ENCODE results near the gene LSM3. TPM values are rescaled to one million over a fixed set of nuclear protein-coding genes. Genes with fewer than 3 reads are reported as not detected.

Gene LSM3
- total RNA-seq, 4 donors from 2014 or later: 11.6 to 16.8 (median 14.2) TPM

DNA sequence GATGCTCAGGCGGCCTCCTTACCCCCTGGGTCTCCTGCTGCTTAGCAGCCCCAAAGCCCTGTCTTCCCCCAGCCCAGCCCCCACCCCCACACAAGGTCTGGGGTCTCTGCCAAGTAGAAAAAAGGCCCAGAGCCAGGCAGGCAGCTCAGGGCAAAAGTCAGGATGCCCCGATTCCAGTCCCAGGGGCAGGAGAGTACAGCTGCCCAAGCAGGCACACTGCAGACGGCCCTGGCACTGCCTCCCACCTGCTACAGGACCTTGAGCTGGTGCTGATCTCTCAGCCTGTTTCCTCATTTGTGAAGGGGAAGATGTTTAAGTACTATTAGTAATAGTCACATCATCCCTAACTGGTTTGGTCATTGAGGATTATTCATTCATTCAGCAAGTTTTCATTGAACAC is 41.2 kb upstream of the LSM3 start:
- peak; percentile 1 to 35 for ATAC-seq
- no peak overlapping the region for H3K4me3 ChIP-seq
- H3K27me3 ChIP-seq: no peaks in the 10 kb centered on the region
- H3K4me1 ChIP-seq: peaks cover 19 to 37% of the 10 kb centered on the region in 2 donors
- intact Hi-C loops (cut with DNase I; ENCODE audit: low total_unique reads): no loop called here
- TF ChIP-seq, protein P1, sequence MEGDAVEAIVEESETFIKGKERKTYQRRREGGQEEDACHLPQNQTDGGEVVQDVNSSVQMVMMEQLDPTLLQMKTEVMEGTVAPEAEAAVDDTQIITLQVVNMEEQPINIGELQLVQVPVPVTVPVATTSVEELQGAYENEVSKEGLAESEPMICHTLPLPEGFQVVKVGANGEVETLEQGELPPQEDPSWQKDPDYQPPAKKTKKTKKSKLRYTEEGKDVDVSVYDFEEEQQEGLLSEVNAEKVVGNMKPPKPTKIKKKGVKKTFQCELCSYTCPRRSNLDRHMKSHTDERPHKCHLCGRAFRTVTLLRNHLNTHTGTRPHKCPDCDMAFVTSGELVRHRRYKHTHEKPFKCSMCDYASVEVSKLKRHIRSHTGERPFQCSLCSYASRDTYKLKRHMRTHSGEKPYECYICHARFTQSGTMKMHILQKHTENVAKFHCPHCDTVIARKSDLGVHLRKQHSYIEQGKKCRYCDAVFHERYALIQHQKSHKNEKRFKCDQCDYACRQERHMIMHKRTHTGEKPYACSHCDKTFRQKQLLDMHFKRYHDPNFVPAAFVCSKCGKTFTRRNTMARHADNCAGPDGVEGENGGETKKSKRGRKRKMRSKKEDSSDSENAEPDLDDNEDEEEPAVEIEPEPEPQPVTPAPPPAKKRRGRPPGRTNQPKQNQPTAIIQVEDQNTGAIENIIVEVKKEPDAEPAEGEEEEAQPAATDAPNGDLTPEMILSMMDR (IDR thresholded peaks at IDR 0.05 in 4 of 5, conservative IDR thresholded peaks at IDR 0.05 in 1 of 5): no peak
- no peak for TF ChIP-seq POLR2A (IDR thresholded peaks at IDR 0.05)
- in situ Hi-C loops (cut with MboI; ENCODE audit: low sequenced_read_pairs in 4 of 4): loop anchor here in 1 of 4 donors (25.0 kb wide), 1 partner anchor 925 kb away; the partner anchor contains the start of gene MRPS25
- no peak for DNase-seq
- no peaks in the 10 kb centered on the region for H3K9me3 ChIP-seq
- H3K36me3 ChIP-seq: peaks cover 0 to 88% of the 10 kb centered on the region in 2 donors
- peak overlapping the region; percentile 89 to 97 (median 93) for H3K27ac ChIP-seq

DNA sequence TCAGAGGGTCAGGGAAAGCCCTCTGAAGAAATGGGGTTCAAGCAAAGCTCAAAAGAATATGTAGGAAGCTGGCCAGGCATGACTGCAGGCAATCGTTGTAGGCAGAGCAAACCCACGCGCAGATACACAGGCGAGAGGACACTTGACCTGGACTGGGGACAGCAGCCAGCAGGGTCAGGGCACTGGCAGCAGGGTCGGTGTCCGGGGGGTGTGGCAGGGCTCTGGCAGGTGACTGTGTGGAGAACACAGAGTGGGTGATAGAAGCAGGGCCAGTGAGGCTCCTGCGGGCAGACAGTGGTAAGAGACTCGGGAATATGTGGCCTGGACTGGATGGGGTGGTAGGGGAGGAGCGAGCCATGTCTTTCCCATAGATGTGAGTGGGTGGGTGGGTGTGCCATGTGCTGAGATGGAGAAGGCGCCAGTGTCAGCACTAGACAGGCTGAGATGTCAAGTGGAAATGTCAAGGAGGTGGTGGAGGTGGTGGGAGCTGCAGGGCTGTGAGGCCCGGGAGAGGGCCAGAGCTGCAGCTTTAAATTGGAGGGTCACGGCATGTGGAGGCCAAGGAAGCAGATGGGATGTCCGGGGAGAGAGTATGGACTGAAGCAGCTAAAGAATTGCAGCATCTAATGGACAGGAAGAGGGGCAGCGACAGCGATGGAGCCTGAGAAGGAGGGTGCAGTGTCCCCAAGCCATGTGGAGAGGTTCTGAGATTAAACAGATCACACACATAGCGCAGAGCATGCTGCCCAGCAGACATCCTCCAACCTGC is 40.3 kb upstream of the LSM3 start:
- intact Hi-C loops (cut with DNase I; ENCODE audit: low total_unique reads): no loop called here
- TF ChIP-seq, protein P1 (IDR thresholded peaks at IDR 0.05 in 4 of 5, conservative IDR thresholded peaks at IDR 0.05 in 1 of 5): no peak
- no peak for TF ChIP-seq POLR2A (IDR thresholded peaks at IDR 0.05)
- Histone ChIP-seq H3K4me3 (no peak overlapping the region), H3K27me3 (no peaks in the 10 kb centered on the region), H3K36me3 (peaks cover 0 to 84% of the 10 kb centered on the region in 2 donors), H3K9me3 (no peaks in the 10 kb centered on the region), H3K4me1 (peaks cover 19 to 40% of the 10 kb centered on the region in 2 donors), H3K27ac (peak overlapping the region; percentile 89 to 97 (median 93))
- ATAC-seq (no peak), DNase-seq (peak in 1 of 2 donors; percentile 60)
- in situ Hi-C loops (cut with MboI; ENCODE audit: low sequenced_read_pairs in 4 of 4): loop anchor here in 1 of 4 donors (25.0 kb wide), 1 partner anchor 924 kb away; the partner anchor contains the start of gene MRPS25

DNA sequence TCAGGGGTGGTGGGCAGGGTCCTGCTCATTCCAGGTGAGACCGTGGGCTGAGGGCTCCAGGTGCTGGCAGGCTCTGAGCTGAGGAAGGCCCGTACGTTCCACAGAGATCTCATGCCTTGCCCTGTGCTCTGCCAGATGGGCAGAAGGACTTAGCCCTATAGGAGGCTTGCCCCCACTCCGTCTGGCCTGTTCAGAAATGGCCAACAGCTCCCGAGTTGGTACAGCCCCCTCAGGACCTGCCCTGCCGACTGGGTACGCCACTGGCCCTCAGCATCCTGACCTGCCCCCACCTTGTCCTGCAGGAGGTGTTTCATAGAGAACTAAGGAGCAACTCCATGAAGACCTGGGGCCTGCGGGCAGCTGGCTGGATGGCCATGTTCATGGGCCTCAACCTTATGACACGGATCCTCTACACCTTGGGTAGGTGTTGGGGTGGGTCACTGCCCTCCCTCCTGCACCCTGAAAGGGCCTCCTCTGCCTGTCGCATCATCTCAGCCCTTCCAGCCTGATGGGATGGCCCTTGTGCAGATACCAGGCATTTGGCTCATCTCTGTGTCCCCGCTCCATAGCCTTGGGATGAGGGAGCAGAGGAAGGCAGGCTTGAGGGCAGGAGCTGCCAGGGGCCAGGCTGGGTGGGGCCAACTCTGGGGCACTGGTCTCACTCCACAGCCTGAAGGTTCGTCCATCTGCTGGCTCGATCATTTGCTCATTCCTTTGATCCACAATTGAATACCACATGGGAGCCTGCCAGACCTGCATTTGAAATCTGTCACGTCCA is 39.5 kb upstream of the LSM3 start:
- Histone ChIP-seq H3K4me1 (peaks cover 26 to 47% of the 10 kb centered on the region in 2 donors), H3K27ac (peak overlapping the region in 3 of 4 donors; percentile 13 to 97 (median 90)), H3K36me3 (peaks cover 0 to 76% of the 10 kb centered on the region in 2 donors), H3K9me3 (no peaks in the 10 kb centered on the region), H3K27me3 (no peaks in the 10 kb centered on the region), H3K4me3 (no peak overlapping the region)
- ATAC-seq (no peak), DNase-seq (no peak)
- intact Hi-C loops (cut with DNase I; ENCODE audit: low total_unique reads): no loop called here
- TF ChIP-seq, protein P1 (IDR thresholded peaks at IDR 0.05 in 4 of 5, conservative IDR thresholded peaks at IDR 0.05 in 1 of 5): no peak
- no peak for TF ChIP-seq POLR2A (IDR thresholded peaks at IDR 0.05)
- in situ Hi-C loops (cut with MboI; ENCODE audit: low sequenced_read_pairs in 4 of 4): loop anchor here in 1 of 4 donors (25.0 kb wide), 1 partner anchor 923 kb away; the partner anchor contains the start of gene MRPS25

DNA sequence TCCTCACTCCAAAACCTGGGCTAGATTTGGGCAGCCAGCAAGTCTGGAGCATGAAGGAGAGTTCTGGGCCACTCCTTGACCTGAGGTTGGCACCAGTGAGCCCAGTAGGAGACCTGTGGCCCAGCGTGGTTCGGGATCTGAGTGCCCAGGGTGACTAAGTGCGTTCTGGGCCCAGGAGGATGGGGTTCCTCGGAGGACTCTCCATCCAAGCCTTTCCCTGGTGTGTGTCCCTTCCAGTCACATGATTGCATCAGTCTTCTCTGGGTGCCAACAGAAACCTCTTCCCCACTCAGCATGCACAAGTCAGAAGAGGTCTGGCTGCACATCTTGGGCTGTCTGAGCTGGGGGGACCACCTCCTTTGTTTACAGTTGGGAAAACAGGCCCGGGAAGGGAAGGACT is 38.8 kb upstream of the LSM3 start:
- in situ Hi-C loops (cut with MboI; ENCODE audit: low sequenced_read_pairs in 4 of 4) (loop anchor here in 1 of 4 donors (25.0 kb wide), 1 partner anchor 923 kb away; the partner anchor contains the start of gene MRPS25), intact Hi-C loops (cut with DNase I; ENCODE audit: low total_unique reads) (no loop called here)
- Histone ChIP-seq H3K4me3 (no peak overlapping the region), H3K27me3 (no peaks in the 10 kb centered on the region), H3K9me3 (no peaks in the 10 kb centered on the region), H3K4me1 (peaks cover 33 to 54% of the 10 kb centered on the region in 2 donors), H3K36me3 (peaks cover 0 to 69% of the 10 kb centered on the region in 2 donors), H3K27ac (peak overlapping the region in 2 of 4 donors; percentile 83 to 97)
- DNase-seq (no peak), ATAC-seq (no peak)
- TF ChIP-seq, protein P1 (IDR thresholded peaks at IDR 0.05 in 4 of 5, conservative IDR thresholded peaks at IDR 0.05 in 1 of 5): no peak
- no peak for TF ChIP-seq POLR2A (IDR thresholded peaks at IDR 0.05)

Data from gastrocnemius medialis (tissue), 4 donors.